SK-N-MC (cell line): Measurements from ENCODE around the gene EFCAB11.

Experiments used
- EZH2 ChIP-seq: fragments of 200-600 bp; sonication (generic); IDR thresholded peaks from one replicate; pipeline ENCODE4 v1.6.1; 2017; ENCODE audit warnings: antibody characterized with exemption
- FOXP2 ChIP-seq: optimal IDR thresholded peaks from 2 replicates; pipeline ENCODE3; 2011; ENCODE audit warnings: mild to moderate bottlenecking, moderate library complexity; ENCODE audit not compliant: insufficient read depth; ENCODE audit errors: extremely low read length, control extremely low read depth
- POLR2AphosphoS5 ChIP-seq: IDR thresholded peaks from 2 replicates; pipeline ENCODE4 v1.6.1; 2012; ENCODE audit warnings: mild to moderate bottlenecking, low read depth, low read length, borderline replicate concordance

GRCh38 chr14:89941830-89942377, 12.6 kb downstream of the EFCAB11 start:
- TF ChIP-seq FOXP2 (no peak), POLR2AphosphoS5 (no peak), EZH2 (no peak)
